ENCODE results near the gene SMARCC2. TPM values are rescaled to one million over a fixed set of nuclear protein-coding genes. Genes with fewer than 3 reads are reported as not detected.

SMARCC2 gene
- polyA plus RNA-seq, 3 donors: 22.2 to 63.7 (median 43.5) TPM

DNA sequence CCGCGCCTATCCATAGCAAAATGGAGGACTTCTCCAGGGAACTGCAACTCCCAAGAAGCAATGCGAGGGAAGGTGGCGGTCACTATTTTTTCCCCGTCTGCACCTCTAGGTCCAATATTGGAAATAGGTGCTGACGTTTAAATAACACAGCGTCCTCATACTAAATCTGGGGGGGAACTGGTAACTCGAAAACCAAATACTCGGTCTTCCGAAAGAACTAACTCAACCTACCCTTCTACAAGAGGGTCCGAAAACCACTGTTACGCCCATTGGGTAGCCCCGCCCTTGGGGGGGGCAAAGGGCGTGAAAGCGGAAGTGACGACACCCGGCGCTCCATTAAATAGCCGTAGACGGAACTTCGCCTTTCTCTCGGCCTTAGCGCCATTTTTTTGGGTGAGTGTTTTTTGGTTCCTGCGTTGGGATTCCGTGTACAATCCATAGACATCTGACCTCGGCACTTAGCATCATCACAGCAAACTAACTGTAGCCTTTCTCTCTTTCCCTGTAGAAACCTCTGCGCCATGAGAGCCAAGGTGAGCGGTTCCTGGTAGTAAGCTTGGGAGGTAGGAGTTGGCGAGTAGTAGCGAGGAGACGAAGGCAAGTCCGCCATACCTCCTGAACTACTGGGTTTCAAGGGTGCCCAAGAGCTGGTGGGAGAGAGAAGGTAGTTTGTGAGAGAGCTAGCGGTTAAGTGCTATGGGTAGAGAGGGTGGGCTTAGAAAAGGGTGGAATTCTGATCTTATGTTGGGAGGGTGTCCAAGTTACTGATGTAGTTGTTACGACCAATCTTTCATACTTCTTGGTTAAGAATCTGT is 72.8 kb downstream of the SMARCC2 start, which contains the start of gene RPL41:
RPL41 (plus strand) TSS at position 367 of the 815 bp plus-strand sequence.
- peak within 1 kb of the TSS; percentile 91 for H3K9ac ChIP-seq (ENCODE audit: insufficient read depth, low read length, poor library complexity, severe bottlenecking)
- Mint-ChIP-seq H3K27me3 (ENCODE audit: low read depth in 3 of 3) (no peaks in the 10 kb centered on the region), H3K4me3 (peak within 1 kb of the TSS; percentile 95 to 98), H3K36me3 (peaks cover 42 to 45% of the 10 kb centered on the region in 2 donors), H3K9me3 (no peaks in the 10 kb centered on the region), H3K4me1 (peaks cover 31% of the 10 kb centered on the region), H3K27ac (peak within 1 kb of the TSS; percentile 97 to 100 (median 99))
- peaks cover 34 to 38% of the 10 kb centered on the region in 2 donors for H3K36me3 ChIP-seq (replicated peaks in 1 of 2; ENCODE audit: control insufficient read depth in 1 of 2, insufficient read depth in 2 of 2, low read length in 2 of 2)
- H4K20me1 ChIP-seq (ENCODE audit: insufficient read depth, low read length): peaks cover 14% of the 10 kb centered on the region
- no peaks in the 10 kb centered on the region for H3K27me3 ChIP-seq (ENCODE audit: control insufficient read depth in 2 of 2, insufficient read depth in 2 of 2, low read length in 2 of 2)
- TF ChIP-seq, protein P1, sequence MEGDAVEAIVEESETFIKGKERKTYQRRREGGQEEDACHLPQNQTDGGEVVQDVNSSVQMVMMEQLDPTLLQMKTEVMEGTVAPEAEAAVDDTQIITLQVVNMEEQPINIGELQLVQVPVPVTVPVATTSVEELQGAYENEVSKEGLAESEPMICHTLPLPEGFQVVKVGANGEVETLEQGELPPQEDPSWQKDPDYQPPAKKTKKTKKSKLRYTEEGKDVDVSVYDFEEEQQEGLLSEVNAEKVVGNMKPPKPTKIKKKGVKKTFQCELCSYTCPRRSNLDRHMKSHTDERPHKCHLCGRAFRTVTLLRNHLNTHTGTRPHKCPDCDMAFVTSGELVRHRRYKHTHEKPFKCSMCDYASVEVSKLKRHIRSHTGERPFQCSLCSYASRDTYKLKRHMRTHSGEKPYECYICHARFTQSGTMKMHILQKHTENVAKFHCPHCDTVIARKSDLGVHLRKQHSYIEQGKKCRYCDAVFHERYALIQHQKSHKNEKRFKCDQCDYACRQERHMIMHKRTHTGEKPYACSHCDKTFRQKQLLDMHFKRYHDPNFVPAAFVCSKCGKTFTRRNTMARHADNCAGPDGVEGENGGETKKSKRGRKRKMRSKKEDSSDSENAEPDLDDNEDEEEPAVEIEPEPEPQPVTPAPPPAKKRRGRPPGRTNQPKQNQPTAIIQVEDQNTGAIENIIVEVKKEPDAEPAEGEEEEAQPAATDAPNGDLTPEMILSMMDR (IDR thresholded peaks at IDR 0.05): no peak
- 3% methylated on average over 8 of the region's 34 CpGs for WGBS (ENCODE audit: insufficient coverage)
- H3K4me2 ChIP-seq (replicated peaks; ENCODE audit: extremely low read depth, low read length, poor library complexity, severe bottlenecking): peak within 1 kb of the TSS; percentile 85
- intact Hi-C loops (cut with micrococcal nuclease): loop anchor here (5.0 to 10.0 kb wide), 4 partner anchors 36 to 292 kb away; partner anchors contain the start of genes RPS26 (in 2 of the 2), DNAJC14 (in 1 of the 2), MYL6B (in 1 of the 2) and RAB5B (in 1 of the 2)
- DNase-seq: peak; percentile 92 to 94 (median 93)
- H3K79me2 ChIP-seq (ENCODE audit: insufficient read depth, low read length): peaks cover 47% of the 10 kb centered on the region
- peaks cover 30 to 31% of the 10 kb centered on the region in 2 donors for H3K4me1 ChIP-seq (ENCODE audit: control insufficient read depth in 1 of 2, insufficient read depth in 2 of 2, low read length in 2 of 2)
- peak within 1 kb of the TSS; percentile 83 for H2AFZ ChIP-seq (ENCODE audit: insufficient read depth, low read depth, low read length, poor library complexity, severe bottlenecking)
- H3K27ac ChIP-seq (ENCODE audit: low read depth in 1 of 2, low read length in 2 of 2): peak within 1 kb of the TSS; percentile 90 to 98
- peak within 1 kb of the TSS; percentile 88 to 97 (median 89) for H3K4me3 ChIP-seq (replicated peaks in 1 of 3; ENCODE audit: low read depth in 2 of 3, low read length in 3 of 3)
- no peaks in the 10 kb centered on the region for H3K9me3 ChIP-seq (replicated peaks in 1 of 2; ENCODE audit: control insufficient read depth in 1 of 2, insufficient read depth in 1 of 2, low read length in 2 of 2)

DNA sequence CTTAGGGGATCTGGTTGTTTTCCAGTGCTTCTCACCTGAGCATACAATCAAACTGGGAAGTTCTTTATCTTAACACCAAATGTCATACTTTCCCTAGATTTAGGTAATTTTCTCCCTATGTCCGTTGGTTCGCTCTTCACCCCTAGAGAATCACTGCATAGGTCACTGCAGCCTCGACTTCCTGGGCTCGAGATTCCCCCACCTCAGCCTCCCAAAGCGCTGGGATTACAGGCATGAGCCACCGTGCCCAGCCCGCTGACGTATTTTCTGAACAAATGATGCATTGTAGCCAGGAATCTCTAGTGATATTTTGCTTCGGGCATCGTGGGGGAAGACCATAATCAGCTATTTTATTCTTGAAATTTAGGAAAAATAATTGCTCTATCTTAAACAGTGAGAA is 74.0 kb downstream of the SMARCC2 start:
- peak overlapping the region; percentile 91 for H3K9ac ChIP-seq (ENCODE audit: insufficient read depth, low read length, poor library complexity, severe bottlenecking)

More for the DNA sequence above, 74.0 kb downstream of the SMARCC2 start:
- Mint-ChIP-seq H3K9me3 (no peaks in the 10 kb centered on the region), H3K4me3 (peak overlapping the region; percentile 95 to 98), H3K4me1 (peaks cover 29% of the 10 kb centered on the region), H3K27ac (peak overlapping the region; percentile 97 to 100 (median 99)), H3K27me3 (ENCODE audit: low read depth in 3 of 3) (no peaks in the 10 kb centered on the region), H3K36me3 (peaks cover 42 to 45% of the 10 kb centered on the region in 2 donors)
- DNase-seq: no peak
- peak overlapping the region in 1 of 2 donors; percentile 98 for H3K27ac ChIP-seq (ENCODE audit: low read depth in 1 of 2, low read length in 2 of 2)
- H4K20me1 ChIP-seq (ENCODE audit: insufficient read depth, low read length): peaks cover 9% of the 10 kb centered on the region
- peaks cover 34 to 38% of the 10 kb centered on the region in 2 donors for H3K36me3 ChIP-seq (replicated peaks in 1 of 2; ENCODE audit: control insufficient read depth in 1 of 2, insufficient read depth in 2 of 2, low read length in 2 of 2)
- TF ChIP-seq, protein P1 (IDR thresholded peaks at IDR 0.05): no peak
- peak overlapping the region; percentile 88 to 97 (median 89) for H3K4me3 ChIP-seq (replicated peaks in 1 of 3; ENCODE audit: low read depth in 2 of 3, low read length in 3 of 3)
- WGBS (ENCODE audit: insufficient coverage): 85% methylated on average over 6 of the region's 10 CpGs
- peak overlapping the region; percentile 85 for H3K4me2 ChIP-seq (replicated peaks; ENCODE audit: extremely low read depth, low read length, poor library complexity, severe bottlenecking)
- H3K4me1 ChIP-seq (ENCODE audit: control insufficient read depth in 1 of 2, insufficient read depth in 2 of 2, low read length in 2 of 2): peaks cover 30 to 31% of the 10 kb centered on the region in 2 donors
- peaks cover 36% of the 10 kb centered on the region for H3K79me2 ChIP-seq (ENCODE audit: insufficient read depth, low read length)
- H2AFZ ChIP-seq (ENCODE audit: insufficient read depth, low read depth, low read length, poor library complexity, severe bottlenecking): peak overlapping the region; percentile 83
- H3K9me3 ChIP-seq (replicated peaks in 1 of 2; ENCODE audit: control insufficient read depth in 1 of 2, insufficient read depth in 1 of 2, low read length in 2 of 2): no peaks in the 10 kb centered on the region
- H3K27me3 ChIP-seq (ENCODE audit: control insufficient read depth in 2 of 2, insufficient read depth in 2 of 2, low read length in 2 of 2): no peaks in the 10 kb centered on the region
- intact Hi-C loops (cut with micrococcal nuclease): loop anchor here (5.0 to 10.0 kb wide), 4 partner anchors 37 to 291 kb away; partner anchors contain the start of genes RPS26 (in 2 of the 2), DNAJC14 (in 1 of the 2), MYL6B (in 1 of the 2) and RAB5B (in 1 of the 2)

Measured in CD14-positive monocyte (primary cell).